Measurements from ENCODE around the gene SLCO2B1. TPM values are rescaled to one million over a fixed set of nuclear protein-coding genes. Genes with fewer than 3 reads are reported as not detected.

Gene SLCO2B1
- total RNA-seq, 1 experiment from 2014 or later: not detected

GRCh38 chr11:75246006-75246670, 95.2 kb downstream of the SLCO2B1 start:
- Mint-ChIP-seq H3K27ac (no peak overlapping the region), H3K4me1 (peaks cover 4 to 10% of the 10 kb centered on the region in 2 experiments; a peak in 3 of 4 replicates)

More at GRCh38 chr11:75246006-75246670, 95.2 kb downstream of the SLCO2B1 start:
- Histone ChIP-seq H3K79me2 (ENCODE audit: insufficient read depth, low read length) (no peaks in the 10 kb centered on the region), H3K27me3 (ENCODE audit: insufficient read depth, low read length) (peaks cover 18% of the 10 kb centered on the region; the same call in 1 of the 2 replicates), H3T11ph (ENCODE audit: low read length) (no peak overlapping the region), H3K18ac (ENCODE audit: insufficient read length, low read depth, low read length) (no peak overlapping the region), H3K4ac (ENCODE audit: low read depth, low read length) (no peak overlapping the region), H2AFZ (ENCODE audit: low read length) (no peak overlapping the region), H3K56ac (ENCODE audit: insufficient read length, low read depth, low read length) (no peak overlapping the region), H3K4me1 (ENCODE audit: insufficient read depth, low read length) (no peaks in the 10 kb centered on the region; the same call in 1 of the 2 replicates), H3K14ac (ENCODE audit: insufficient read depth, low read length) (no peak overlapping the region), H2BK12ac (ENCODE audit: insufficient read length, low read depth, low read length) (no peak overlapping the region), H2BK120ac (ENCODE audit: low read depth, low read length, poor library complexity, severe bottlenecking) (no peak overlapping the region), H4K91ac (ENCODE audit: insufficient read length, low read depth, low read length) (no peak overlapping the region), H2BK15ac (ENCODE audit: low read depth, low read length) (no peak overlapping the region), H2BK20ac (ENCODE audit: low read depth, low read length, poor library complexity, severe bottlenecking) (no peak overlapping the region), H3K23me2 (ENCODE audit: insufficient read length, low read depth, low read length, poor library complexity, severe bottlenecking) (peaks cover 6% of the 10 kb centered on the region), H4K8ac (replicated peaks; ENCODE audit: insufficient read length, low read depth, low read length) (no peak overlapping the region), H4K20me1 (ENCODE audit: control insufficient read depth, insufficient read depth, insufficient read length) (no peaks in the 10 kb centered on the region), H3K27ac (ENCODE audit: insufficient read length, low read depth, low read length) (no peak overlapping the region), H3K9ac (ENCODE audit: extremely low read depth, insufficient read length, low read length) (no peak overlapping the region), H3K9me3 (ENCODE audit: control insufficient read depth, low read depth, low read length) (no peaks in the 10 kb centered on the region), H3K23ac (ENCODE audit: insufficient read length, low read depth, low read length) (no peak overlapping the region), H3K79me1 (ENCODE audit: insufficient read depth, low read depth, low read length, poor library complexity, severe bottlenecking) (no peaks in the 10 kb centered on the region), H4K5ac (ENCODE audit: insufficient read length, low read depth, low read length) (no peak overlapping the region), H2BK5ac (ENCODE audit: insufficient read length, low read length) (no peak overlapping the region), H2AK5ac (ENCODE audit: insufficient read length, low read length) (no peak overlapping the region), H3K4me2 (ENCODE audit: insufficient read depth, insufficient read length, low read length) (no peak overlapping the region)
- DNase-seq: peak; percentile 20
- peaks cover 45% of the 10 kb centered on the region for H3K27me3 Mint-ChIP-seq (ENCODE audit: low read depth)
- no peaks in the 10 kb centered on the region for H3K9me3 Mint-ChIP-seq
- no peak for TF ChIP-seq CTCF (conservative IDR thresholded peaks at IDR 0.05)
- no CpG with 5 or more reads among the region's 7 CpGs for WGBS (ENCODE audit: extremely low coverage, insufficient read length, low lambda C conversion rate)
- no peak overlapping the region for H3K4me3 Mint-ChIP-seq
- no peaks in the 10 kb centered on the region; a peak in 1 of 7 replicates for H3K36me3 Mint-ChIP-seq (ENCODE audit: insufficient read depth in 1 of 3, low read depth in 3 of 3)

All from H9 (cell line).